ENCODE results near the gene DYNC1H1.

DNA sequence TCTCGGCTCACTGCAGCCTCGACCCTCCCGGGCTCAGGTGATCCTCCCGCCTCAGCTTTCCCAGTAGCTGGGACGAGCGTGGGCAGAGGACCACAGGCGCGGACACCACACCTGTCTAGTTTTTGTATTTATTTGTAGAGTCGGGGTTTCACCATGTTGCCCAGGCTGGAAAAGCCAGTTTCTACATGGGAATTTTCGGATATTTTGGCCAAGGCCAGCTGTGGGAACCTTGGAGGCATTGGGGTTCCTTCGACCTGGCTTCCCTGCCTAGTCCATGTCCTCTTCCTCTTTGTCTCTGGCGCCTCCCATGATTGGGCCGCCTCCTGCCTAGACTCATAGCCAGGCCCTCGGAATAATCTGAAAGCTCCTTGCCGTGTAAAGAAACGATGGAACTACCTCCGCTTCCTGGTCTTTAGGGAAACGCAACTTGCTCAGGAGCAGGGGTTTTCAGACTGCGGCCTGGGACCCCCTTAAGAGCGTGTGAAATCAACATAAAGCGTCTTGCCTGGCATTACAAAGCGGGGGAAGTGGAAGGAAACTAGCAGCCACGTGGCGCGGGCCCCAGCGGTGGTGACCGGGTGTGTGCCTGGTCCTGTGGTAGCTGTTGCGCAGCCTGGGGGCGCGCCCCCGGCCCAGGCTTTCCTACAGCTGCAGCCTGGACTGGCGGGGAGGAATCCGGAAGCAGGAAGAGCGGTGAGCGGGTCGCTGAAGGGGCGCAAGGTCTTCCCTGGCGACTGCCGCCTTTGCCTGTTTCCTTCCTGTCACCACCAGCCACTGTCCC lies 123.8 kb downstream of the DYNC1H1 start:
- no peak for TF ChIP-seq EZH2phosphoT487 (IDR thresholded peaks at IDR 0.05; ENCODE audit: borderline replicate concordance, low read length)
- TF ChIP-seq, protein P1, sequence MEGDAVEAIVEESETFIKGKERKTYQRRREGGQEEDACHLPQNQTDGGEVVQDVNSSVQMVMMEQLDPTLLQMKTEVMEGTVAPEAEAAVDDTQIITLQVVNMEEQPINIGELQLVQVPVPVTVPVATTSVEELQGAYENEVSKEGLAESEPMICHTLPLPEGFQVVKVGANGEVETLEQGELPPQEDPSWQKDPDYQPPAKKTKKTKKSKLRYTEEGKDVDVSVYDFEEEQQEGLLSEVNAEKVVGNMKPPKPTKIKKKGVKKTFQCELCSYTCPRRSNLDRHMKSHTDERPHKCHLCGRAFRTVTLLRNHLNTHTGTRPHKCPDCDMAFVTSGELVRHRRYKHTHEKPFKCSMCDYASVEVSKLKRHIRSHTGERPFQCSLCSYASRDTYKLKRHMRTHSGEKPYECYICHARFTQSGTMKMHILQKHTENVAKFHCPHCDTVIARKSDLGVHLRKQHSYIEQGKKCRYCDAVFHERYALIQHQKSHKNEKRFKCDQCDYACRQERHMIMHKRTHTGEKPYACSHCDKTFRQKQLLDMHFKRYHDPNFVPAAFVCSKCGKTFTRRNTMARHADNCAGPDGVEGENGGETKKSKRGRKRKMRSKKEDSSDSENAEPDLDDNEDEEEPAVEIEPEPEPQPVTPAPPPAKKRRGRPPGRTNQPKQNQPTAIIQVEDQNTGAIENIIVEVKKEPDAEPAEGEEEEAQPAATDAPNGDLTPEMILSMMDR (IDR thresholded peaks at IDR 0.05; ENCODE audit: low read depth, low read length, poor library complexity, severe bottlenecking) = no peak
